Measurements from ENCODE around the gene KCNIP4. TPM values are rescaled to one million over a fixed set of nuclear protein-coding genes. Genes with fewer than 3 reads are reported as not detected.

The KCNIP4 gene
- total and polyA plus RNA-seq, 9 of the 15 experiments (the other 6 are each of a cell fraction or from before 2014, with no cell fraction given): 0.25 to 0.41 TPM; not detected in 7

DNA sequence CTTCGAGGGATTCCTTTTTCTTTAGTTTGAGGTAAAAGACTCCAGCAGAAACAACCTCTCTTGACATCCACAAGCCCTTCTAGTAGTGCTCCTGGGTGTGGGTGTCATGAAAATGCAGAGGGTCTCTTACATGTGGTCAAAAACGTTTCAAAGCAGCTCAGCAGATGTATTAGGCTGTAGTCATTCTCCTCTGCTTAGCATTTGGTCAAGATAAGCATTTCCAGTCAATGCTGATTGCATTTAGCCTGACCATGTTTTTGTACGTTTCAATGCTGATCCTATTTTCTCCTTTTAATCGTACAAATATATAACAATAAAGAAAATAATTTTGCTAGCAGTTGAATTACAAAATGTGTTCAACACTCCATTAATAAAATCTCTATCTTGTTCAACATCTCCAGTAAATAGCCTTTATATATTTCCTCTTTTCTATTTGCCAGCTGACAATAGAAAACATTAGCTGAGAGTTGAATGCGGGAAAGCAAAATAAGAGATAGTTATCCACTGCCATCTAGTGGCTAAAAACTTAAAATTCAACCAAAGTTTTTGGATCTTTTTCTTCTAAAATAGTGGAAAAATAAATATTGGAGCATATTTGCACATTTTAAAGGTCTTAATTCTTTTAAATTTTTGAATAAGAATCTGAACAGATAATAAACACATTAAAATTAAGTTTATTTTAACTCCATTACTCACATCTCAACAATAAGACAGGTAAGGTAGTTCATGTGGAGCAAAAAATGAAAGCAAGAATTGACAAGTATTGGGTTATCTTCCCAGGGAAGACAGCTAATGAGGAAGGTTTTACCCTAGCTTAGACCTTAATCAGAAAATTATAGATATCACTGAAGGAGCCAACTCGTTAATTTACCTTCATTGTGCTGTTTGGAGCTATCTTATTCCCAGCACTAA, 1263.5 kb downstream of the KCNIP4 start:
- Histone ChIP-seq H3K36me3 (ENCODE audit: control insufficient read depth, insufficient read depth, low read length) (no peaks in the 10 kb centered on the region), H3K9me3 (replicated peaks; ENCODE audit: control insufficient read depth, insufficient read depth, low read depth, low read length) (no peaks in the 10 kb centered on the region), H3K79me2 (ENCODE audit: control insufficient read depth, insufficient read depth, low read length) (no peaks in the 10 kb centered on the region), H3K9me1 (ENCODE audit: control insufficient read depth, insufficient read depth, low read length) (no peaks in the 10 kb centered on the region), H4K20me1 (replicated peaks; ENCODE audit: control insufficient read depth, insufficient read depth, low read length) (no peaks in the 10 kb centered on the region), H3K4me3 (no peak overlapping the region), H3K9ac (ENCODE audit: insufficient read depth in 1 of 2, low read depth in 2 of 2, low read length in 2 of 2) (no peak overlapping the region), H3K27ac (ENCODE audit: extremely low read depth, low read depth, low read length) (no peak overlapping the region), H3K4me1 (replicated peaks in 1 of 2; ENCODE audit: control insufficient read depth in 2 of 2, insufficient read depth in 2 of 2, low read length in 2 of 2) (no peaks in the 10 kb centered on the region), H3K27me3 (ENCODE audit: control insufficient read depth in 2 of 2, insufficient read depth in 2 of 2, low read length in 2 of 2) (no peaks in the 10 kb centered on the region; a peak in 1 of 5 replicates), H2AFZ (ENCODE audit: low read depth, low read length) (no peak overlapping the region; the same call in 1 of the 2 replicates), H3K4me2 (ENCODE audit: insufficient read depth, low read length) (no peak overlapping the region; the same call in 1 of the 2 replicates)
- BruUV-seq (replicated peaks): no TSS peak
- in situ Hi-C loops (cut with MboI): loop anchor here (5.0 to 25.0 kb wide), 3 partner anchors 263 to 1998 kb away; no protein-coding TSS in a partner anchor
- whole genome bisulfite sequencing (ENCODE audit: insufficient coverage, low coverage, missing lambda C conversion rate): 7% methylated on average over 6 of the region's 6 CpGs
- DNase-seq (ENCODE audit: extremely low read depth in 1 of 4, low spot score in 3 of 4) (peak; percentile 16 to 29 (median 24)), FAIRE-seq (no peak), ATAC-seq (0 out of 3 replicates have a peak, but pooled peaks have one; percentile 39)
- intact Hi-C loops (cut with micrococcal nuclease): loop anchor here (1.0 to 10.0 kb wide), 6 partner anchors 140 to 1996 kb away; no protein-coding TSS in a partner anchor
- ChIA-PET CTCF (ENCODE audit: low intra/inter-chr PET ratio) (interaction anchor here (0.7 to 2.5 kb wide), 4 partner anchors 263 to 1996 kb away, joined by 3 to 8 read pairs (median 4); no protein-coding TSS in a partner anchor), POLR2A (interaction anchor here (0.6 to 1.2 kb wide), 2 partner anchors 15 to 49 kb away, joined by 3 to 5 read pairs; partner anchors contain the start of gene PACRGL)
- TF ChIP-seq NR1H2 (CRISPR knock-in tag; IDR thresholded peaks at IDR 0.05): no peak
- TF ChIP-seq, protein P1, sequence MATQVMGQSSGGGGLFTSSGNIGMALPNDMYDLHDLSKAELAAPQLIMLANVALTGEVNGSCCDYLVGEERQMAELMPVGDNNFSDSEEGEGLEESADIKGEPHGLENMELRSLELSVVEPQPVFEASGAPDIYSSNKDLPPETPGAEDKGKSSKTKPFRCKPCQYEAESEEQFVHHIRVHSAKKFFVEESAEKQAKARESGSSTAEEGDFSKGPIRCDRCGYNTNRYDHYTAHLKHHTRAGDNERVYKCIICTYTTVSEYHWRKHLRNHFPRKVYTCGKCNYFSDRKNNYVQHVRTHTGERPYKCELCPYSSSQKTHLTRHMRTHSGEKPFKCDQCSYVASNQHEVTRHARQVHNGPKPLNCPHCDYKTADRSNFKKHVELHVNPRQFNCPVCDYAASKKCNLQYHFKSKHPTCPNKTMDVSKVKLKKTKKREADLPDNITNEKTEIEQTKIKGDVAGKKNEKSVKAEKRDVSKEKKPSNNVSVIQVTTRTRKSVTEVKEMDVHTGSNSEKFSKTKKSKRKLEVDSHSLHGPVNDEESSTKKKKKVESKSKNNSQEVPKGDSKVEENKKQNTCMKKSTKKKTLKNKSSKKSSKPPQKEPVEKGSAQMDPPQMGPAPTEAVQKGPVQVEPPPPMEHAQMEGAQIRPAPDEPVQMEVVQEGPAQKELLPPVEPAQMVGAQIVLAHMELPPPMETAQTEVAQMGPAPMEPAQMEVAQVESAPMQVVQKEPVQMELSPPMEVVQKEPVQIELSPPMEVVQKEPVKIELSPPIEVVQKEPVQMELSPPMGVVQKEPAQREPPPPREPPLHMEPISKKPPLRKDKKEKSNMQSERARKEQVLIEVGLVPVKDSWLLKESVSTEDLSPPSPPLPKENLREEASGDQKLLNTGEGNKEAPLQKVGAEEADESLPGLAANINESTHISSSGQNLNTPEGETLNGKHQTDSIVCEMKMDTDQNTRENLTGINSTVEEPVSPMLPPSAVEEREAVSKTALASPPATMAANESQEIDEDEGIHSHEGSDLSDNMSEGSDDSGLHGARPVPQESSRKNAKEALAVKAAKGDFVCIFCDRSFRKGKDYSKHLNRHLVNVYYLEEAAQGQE (IDR thresholded peaks at IDR 0.05; ENCODE audit: borderline replicate concordance): peak; percentile 56; the same call in 1 of the 2 replicates
- TF ChIP-seq, protein P1 (CRISPR knock-in tag; IDR thresholded peaks at IDR 0.05; ENCODE audit: low read depth): no peak
- peak; percentile 68 to 69 for TF ChIP-seq RAD21 (CRISPR knock-in tag; conservative IDR thresholded peaks at IDR 0.05 in 1 of 2, IDR thresholded peaks at IDR 0.05 in 1 of 2)
- TF ChIP-seq, protein P2, sequence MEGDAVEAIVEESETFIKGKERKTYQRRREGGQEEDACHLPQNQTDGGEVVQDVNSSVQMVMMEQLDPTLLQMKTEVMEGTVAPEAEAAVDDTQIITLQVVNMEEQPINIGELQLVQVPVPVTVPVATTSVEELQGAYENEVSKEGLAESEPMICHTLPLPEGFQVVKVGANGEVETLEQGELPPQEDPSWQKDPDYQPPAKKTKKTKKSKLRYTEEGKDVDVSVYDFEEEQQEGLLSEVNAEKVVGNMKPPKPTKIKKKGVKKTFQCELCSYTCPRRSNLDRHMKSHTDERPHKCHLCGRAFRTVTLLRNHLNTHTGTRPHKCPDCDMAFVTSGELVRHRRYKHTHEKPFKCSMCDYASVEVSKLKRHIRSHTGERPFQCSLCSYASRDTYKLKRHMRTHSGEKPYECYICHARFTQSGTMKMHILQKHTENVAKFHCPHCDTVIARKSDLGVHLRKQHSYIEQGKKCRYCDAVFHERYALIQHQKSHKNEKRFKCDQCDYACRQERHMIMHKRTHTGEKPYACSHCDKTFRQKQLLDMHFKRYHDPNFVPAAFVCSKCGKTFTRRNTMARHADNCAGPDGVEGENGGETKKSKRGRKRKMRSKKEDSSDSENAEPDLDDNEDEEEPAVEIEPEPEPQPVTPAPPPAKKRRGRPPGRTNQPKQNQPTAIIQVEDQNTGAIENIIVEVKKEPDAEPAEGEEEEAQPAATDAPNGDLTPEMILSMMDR (IDR thresholded peaks at IDR 0.05 in 2 of 3, conservative IDR thresholded peaks at IDR 0.05 in 1 of 3; ENCODE audit: insufficient read depth in 2 of 3, low read depth in 1 of 3, low read length in 3 of 3): peak in 2 of 3 experiments; percentile 33 to 72; a peak in 3 of 6 replicates
- no peak for TF ChIP-seq CXXC5 (CRISPR knock-in tag; IDR thresholded peaks at IDR 0.05)
- peak; percentile 18; the same call in 1 of the 2 replicates for TF ChIP-seq RB1 (IDR thresholded peaks at IDR 0.05; ENCODE audit: low read depth)
